Motor neuron (in vitro differentiated cells): ENCODE data around the gene NHERF1. TPM values are rescaled to one million over a fixed set of nuclear protein-coding genes. Genes with fewer than 3 reads are reported as not detected.

ENCODE experiments used
- ATAC-seq, 8 experiments: fragments of 200-7000 bp; cut with Tn5 transposase; replicated peaks in 6 of 8; 2 replicates each; pipeline ENCODE4 v1.8.0; 2021; ENCODE audit warnings: mild to moderate bottlenecking in 8 of 8, moderate library complexity in 8 of 8
- H3K27ac ChIP-seq, 2 donors: fragments of 250-450 bp; sonication (Bioruptor Pico); 2 replicates each; pipeline ENCODE4 v1.9.0; 2021; ENCODE audit warnings: antibody characterized with exemption in 2 of 2, mild to moderate bottlenecking in 2 of 2, moderate library complexity in 1 of 2
- H3K4me1 ChIP-seq, 2 donors: fragments of 250-450 bp; sonication (Bioruptor Pico); replicated peaks in 1 of 2; 2 replicates each; pipeline ENCODE4 v1.6.1; 2021; ENCODE audit warnings: antibody characterized with exemption in 2 of 2, mild to moderate bottlenecking in 2 of 2, moderate library complexity in 1 of 2
- H3K4me3 ChIP-seq, 5 donors: fragments of 250-450 bp; sonication (Bioruptor Pico); 2 replicates each; pipeline ENCODE4 v1.9.0; 2021; ENCODE audit warnings: antibody characterized with exemption in 5 of 5, mild to moderate bottlenecking in 5 of 5, moderate library complexity in 4 of 5
- WGBS, 10 experiments: fragments of 450-650 bp; shearing (Covaris generic); methylation state at CpG; one replicate each; pipeline ENCODE4 v1.0.0; 2022; 5-methylcytosine and 5-hydroxymethylcytosine counted together
- in situ Hi-C, 9 experiments: fragments of 400-800 bp; cut with MboI; loops; one replicate each; pipeline ENCODE4 v1.15.0; 2021; ENCODE audit warnings: low sequenced_read_pairs in 9 of 9, low pct_unique_long_range_greater_than_20kb in 2 of 9; ENCODE audit not compliant: unreplicated experiment in 9 of 9
- total RNA-seq, 8 experiments: library from RNA; unstranded; fragments of 300-600 nt; gene quantifications; 2 replicates each; pipeline versions ENCODE4 v1.2.3 to v1.2.4, GENCODE V29; 2022

Gene NHERF1
- total RNA-seq, 8 experiments from 2014 or later, result 2.9 to 35.4 (median 12.9) TPM

DNA sequence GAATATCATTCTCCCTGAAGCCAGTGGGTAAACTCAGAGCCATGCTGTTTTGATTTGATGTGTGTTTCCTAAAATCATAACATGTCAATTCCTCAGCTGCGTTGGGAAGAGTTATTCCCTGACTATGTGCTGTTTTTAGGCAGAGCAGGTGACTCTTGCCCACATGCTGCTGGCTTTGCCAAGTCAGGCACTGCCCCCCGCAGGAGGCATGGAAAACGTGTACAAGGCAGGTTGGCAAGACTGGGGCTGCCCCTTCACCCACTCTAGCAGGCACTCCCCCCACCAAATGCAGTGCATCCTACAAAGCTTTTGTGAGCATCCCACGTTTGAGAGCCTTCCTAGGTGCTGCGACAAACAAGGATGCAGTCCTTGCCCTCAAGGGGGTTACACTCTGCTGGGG is 66.0 kb downstream of the NHERF1 start:
- no peak overlapping the region for H3K4me3 ChIP-seq
- H3K4me1 ChIP-seq, result peaks cover 0 to 23% of the 10 kb centered on the region in 2 donors
- in situ Hi-C loops, result no loop called here
- no peak overlapping the region for H3K27ac ChIP-seq
- no peak for ATAC-seq
- 60 to 79% (median 75%) methylated on average over 1 to 4 of the region's 5 CpGs; no CpG with 5 or more reads in 4 of the 10 experiments for WGBS, 10 experiments

DNA sequence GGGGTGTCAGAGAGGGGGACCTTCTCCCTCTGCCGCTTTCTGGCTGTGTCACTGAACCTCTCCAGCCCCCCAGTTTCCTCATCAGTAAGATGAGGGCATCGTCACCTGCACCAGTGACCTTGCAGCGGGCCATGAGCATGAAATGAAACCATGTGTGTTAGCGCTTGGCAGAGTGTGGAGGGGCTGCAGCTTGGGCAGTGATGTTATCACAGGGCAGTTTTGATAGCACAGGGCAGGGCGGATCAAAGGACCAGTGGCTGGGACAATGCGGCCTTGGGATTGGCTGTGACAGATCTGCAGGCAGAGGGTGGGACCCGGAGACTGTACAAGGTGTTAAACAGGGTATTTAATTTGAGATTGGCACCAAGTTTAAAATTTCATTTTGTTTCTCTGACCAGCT is 66.6 kb downstream of the NHERF1 start:
- in situ Hi-C loops, result no loop called here
- WGBS, 10 experiments, result 60 to 100% (median 85%) methylated on average over 1 to 7 of the region's 7 CpGs; no CpG with 5 or more reads in 4 of the 10 experiments
- peaks cover 0 to 23% of the 10 kb centered on the region in 2 donors for H3K4me1 ChIP-seq
- no peak for ATAC-seq
- H3K4me3 ChIP-seq, result no peak overlapping the region
- no peak overlapping the region for H3K27ac ChIP-seq

DNA sequence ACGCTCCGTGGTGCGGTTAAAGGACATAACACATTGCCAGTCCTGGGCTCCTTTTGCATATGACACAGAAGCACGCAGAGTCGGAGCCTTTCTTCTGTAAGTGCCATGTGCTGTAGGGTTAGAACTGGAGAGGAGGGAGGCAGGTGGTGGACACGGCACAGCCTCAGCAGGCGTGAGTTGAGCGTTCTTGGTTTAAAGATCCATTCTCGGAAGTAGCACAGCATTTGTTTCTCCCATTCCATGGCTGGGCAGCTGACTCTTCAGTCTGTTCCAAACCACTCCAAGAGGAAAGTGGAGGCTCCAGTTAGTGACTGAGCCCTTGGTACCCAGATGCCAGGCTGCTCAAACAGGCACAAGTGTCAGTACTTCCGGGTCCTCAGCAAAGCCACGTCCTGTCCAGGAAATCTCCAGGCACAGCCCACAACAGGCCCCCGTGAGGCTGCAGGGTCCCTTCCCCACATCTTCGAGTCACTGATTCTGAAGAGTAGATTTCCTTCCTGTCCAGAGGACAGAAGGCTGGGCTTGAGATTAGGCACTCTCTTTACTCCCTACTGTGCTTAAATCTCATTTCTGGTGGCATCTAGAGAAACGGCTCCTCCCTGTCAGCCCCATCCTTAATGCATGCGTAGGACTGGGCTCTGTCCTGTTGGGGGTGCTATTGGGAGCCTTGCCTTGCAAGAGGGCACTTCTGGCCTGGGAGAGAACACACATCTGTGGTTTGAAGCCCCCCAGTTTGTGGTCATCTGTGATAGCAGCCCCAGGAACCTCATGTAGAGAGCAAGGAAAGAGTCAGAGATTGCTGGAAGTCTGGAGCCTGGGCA is 67.3 kb downstream of the NHERF1 start:
- in situ Hi-C loops, result no loop called here
- no peak overlapping the region for H3K4me3 ChIP-seq
- WGBS, 10 experiments, result 57 to 92% (median 86%) methylated on average over 2 to 6 of the region's 15 CpGs; no CpG with 5 or more reads in 4 of the 10 experiments
- ATAC-seq, result peak in 2 of 8 experiments; percentile 16 to 27
- no peak overlapping the region for H3K27ac ChIP-seq
- peaks cover 0 to 23% of the 10 kb centered on the region in 2 donors for H3K4me1 ChIP-seq

DNA sequence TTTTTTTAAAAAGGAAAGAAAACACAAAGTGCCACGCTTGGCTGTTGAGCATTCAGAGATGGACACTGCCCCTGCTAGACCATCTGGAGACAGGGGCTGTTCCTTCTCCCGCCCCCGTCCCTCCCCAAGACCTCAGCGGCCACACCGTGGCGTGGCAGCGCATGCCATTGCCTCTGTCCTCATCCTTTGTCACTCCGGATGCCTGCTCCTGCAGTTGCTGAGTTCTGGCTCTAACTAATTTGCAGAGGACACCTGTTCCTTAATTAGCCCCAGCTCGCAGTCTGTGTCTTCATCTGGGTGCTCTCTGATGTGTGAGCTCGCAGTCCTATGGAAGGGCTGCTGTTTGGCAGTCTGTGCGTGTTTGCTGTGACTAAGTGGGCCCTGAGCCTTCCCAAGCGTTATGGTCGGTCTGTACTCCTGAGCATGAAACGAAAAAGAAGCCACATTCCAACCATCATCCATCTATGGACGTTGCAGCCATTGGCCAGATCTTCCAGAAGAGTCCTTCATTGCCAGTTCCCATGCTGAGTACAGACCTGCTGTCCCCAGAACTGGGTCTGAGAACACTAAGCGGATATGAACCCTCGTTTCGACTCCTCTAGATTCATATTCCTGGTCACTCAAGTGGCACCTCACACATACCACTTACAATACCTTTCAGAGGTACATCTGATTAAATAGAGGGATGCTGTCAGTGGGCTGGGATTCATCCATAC is 68.6 kb downstream of the NHERF1 start:
- no peak for ATAC-seq
- H3K4me3 ChIP-seq, result no peak overlapping the region
- H3K27ac ChIP-seq, result no peak overlapping the region
- in situ Hi-C loops, result no loop called here
- 80 to 100% (median 90%) methylated on average over 2 to 9 of the region's 18 CpGs; no CpG with 5 or more reads in 1 of the 10 experiments for WGBS, 10 experiments
- peaks cover 6 to 30% of the 10 kb centered on the region in 2 donors for H3K4me1 ChIP-seq

DNA sequence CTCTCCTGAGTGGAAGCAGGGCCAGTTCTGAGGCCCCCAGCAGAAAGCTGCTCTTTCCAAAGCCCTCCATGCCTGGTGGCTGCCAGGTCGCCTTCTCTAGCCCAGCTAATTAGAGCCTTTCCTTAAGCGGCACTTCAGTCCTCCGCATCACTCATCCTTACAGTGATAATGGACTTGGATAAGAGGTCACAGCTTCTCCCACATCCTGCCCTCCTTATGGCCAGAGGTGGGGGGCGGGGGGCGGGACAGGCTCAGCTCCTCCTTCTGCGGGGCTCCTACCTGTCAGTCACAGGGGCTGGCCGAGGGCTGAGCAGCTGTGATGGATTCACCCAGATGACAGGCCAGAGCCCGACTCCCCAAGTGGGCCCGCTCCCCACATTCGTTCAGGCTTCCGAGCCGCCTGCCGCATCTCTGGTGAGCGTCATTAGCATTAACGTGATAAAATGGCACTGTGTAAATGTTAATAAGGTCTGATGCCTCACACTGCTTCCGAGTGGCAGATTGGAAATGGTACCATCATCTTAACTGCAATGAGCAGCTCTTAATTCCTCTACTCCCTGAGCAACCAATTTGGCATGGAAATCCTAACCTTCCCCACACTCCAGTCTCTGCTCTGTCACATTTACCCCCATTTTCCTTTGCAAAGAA is 70.0 kb downstream of the NHERF1 start:
- H3K27ac ChIP-seq, result peak overlapping the region in 1 of 2 donors; percentile 55
- peak in 1 of 8 experiments; percentile 73 for ATAC-seq
- in situ Hi-C loops, result no loop called here
- H3K4me3 ChIP-seq, result no peak overlapping the region
- H3K4me1 ChIP-seq, result peaks cover 6 to 37% of the 10 kb centered on the region in 2 donors
- 73 to 100% (median 88%) methylated on average over 1 to 5 of the region's 16 CpGs; no CpG with 5 or more reads in 4 of the 10 experiments for WGBS, 10 experiments

Other genes starting within 250 kb of the NHERF1 start
- 1 to 10 TPM in 1 of 8 experiments, under 1 TPM in 5, not detected in 2; 0.08 to 1.3 (median 0.29) TPM for gene CD300LB, start 217.2 kb upstream of the NHERF1 start, total RNA-seq
- under 1 TPM in 5 of 8 experiments, not detected in 3; 0.13 to 0.66 (median 0.28) TPM for gene CD300C, start 202.5 kb upstream of the NHERF1 start, total RNA-seq
- gene CD300H, start 181.1 kb upstream of the NHERF1 start, total RNA-seq, result not detected
- gene CD300LD, start 156.3 kb upstream of the NHERF1 start, total RNA-seq, result under 1 TPM in 2 of 8 experiments, not detected in 6; 0.25 to 0.33 TPM
- gene CD300E, start 124.9 kb upstream of the NHERF1 start, total RNA-seq, result under 1 TPM in 5 of 8 experiments, not detected in 3; 0.14 to 0.47 (median 0.25) TPM
- under 1 TPM in 1 of 8 experiments, not detected in 7; 0.24 TPM for gene CD300LF, start 35.7 kb upstream of the NHERF1 start, total RNA-seq
- gene RAB37, start 11.4 kb upstream of the NHERF1 start, total RNA-seq, result 1 to 10 TPM in 1 of 8 experiments, under 1 TPM in 7; 0.14 to 1.2 (median 0.43) TPM
- 10 to 100 TPM; 41.6 to 97.1 (median 46.2) TPM for gene NAT9, start 27.7 kb downstream of the NHERF1 start, total RNA-seq
- gene GRIN2C, start 111.3 kb downstream of the NHERF1 start, total RNA-seq, result 1 to 10 TPM in 1 of 8 experiments, under 1 TPM in 7; 0.15 to 1.0 (median 0.30) TPM
- 10 to 100 TPM in 5 of 8 experiments, 1 to 10 TPM in 3; 7.7 to 80.4 (median 16.6) TPM for gene FDXR, start 124.4 kb downstream of the NHERF1 start, total RNA-seq
- under 1 TPM in 6 of 8 experiments, not detected in 2; 0.11 to 0.85 (median 0.25) TPM for gene FADS6, start 145.0 kb downstream of the NHERF1 start, total RNA-seq
- under 1 TPM in 6 of 8 experiments, not detected in 2; 0.11 to 0.76 (median 0.20) TPM for gene USH1G, start 174.6 kb downstream of the NHERF1 start, total RNA-seq
- gene OTOP2, start 175.6 kb downstream of the NHERF1 start, total RNA-seq, result under 1 TPM in 3 of 8 experiments, not detected in 5; 0.15 to 0.71 (median 0.21) TPM
- gene OTOP3, start 187.3 kb downstream of the NHERF1 start, total RNA-seq, result under 1 TPM in 3 of 8 experiments, not detected in 5; 0.10 to 0.38 (median 0.11) TPM
- 10 to 100 TPM in 5 of 8 experiments, 1 to 10 TPM in 2, under 1 TPM in 1; 0.36 to 16.8 (median 12.3) TPM for gene HID1, start 224.1 kb downstream of the NHERF1 start, total RNA-seq
- 10 to 100 TPM in 6 of 8 experiments, 1 to 10 TPM in 2; 8.1 to 18.0 (median 13.6) TPM for gene CDR2L, start 239.0 kb downstream of the NHERF1 start, total RNA-seq